Transverse colon (tissue), 4 donors: ENCODE results near the gene GPR89B.

Source experiments
- EP300 ChIP-seq: sonication (generic); formaldehyde crosslinking; IDR thresholded peaks from one replicate; pipeline ENCODE4 v1.6.1; 2017; ENCODE audit warnings: antibody characterized with exemption, low read depth
- POLR2AphosphoS5 ChIP-seq, 3 donors: sonication (generic); formaldehyde crosslinking; IDR thresholded peaks; one replicate each; pipeline ENCODE4 v1.6.1; 2016; ENCODE audit warnings: antibody characterized with exemption in 3 of 3
- TF ChIP-seq, protein P1 (sequence below), 5 experiments: fragments of 200-600 bp in 3 of 5; fragments of 450-650 bp in 2 of 5; sonication (generic) in 3 of 5; IDR thresholded peaks; 1 replicate in 2 of 5; 2 replicates in 3 of 5; pipeline ENCODE4 v1.5.1; 2016 to 2017; ENCODE audit warnings: antibody characterized with exemption in 5 of 5, inconsistent platforms in 3 of 5, mild to moderate bottlenecking in 2 of 5, moderate library complexity in 1 of 5

DNA sequence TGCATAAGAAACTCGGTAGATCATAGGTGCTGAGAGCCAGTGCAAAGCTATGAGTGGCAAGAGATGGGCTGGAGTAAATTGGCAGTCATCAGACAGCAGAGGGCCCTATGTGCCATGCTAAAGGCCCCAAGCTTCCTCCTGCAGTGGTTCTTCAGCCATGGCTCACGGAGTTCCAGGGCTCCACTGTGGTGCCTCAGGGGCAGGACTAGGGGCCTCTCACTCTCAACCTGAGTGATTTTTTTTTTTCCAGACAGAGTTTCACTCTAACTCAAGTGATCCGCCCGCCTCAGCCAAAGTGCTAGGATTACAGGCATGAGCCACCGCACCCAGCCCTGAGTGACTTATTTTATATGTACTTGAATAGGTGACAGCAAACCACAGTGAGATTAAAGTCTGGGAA, 36.0 kb upstream of the GPR89B start:
- TF ChIP-seq, protein P1, sequence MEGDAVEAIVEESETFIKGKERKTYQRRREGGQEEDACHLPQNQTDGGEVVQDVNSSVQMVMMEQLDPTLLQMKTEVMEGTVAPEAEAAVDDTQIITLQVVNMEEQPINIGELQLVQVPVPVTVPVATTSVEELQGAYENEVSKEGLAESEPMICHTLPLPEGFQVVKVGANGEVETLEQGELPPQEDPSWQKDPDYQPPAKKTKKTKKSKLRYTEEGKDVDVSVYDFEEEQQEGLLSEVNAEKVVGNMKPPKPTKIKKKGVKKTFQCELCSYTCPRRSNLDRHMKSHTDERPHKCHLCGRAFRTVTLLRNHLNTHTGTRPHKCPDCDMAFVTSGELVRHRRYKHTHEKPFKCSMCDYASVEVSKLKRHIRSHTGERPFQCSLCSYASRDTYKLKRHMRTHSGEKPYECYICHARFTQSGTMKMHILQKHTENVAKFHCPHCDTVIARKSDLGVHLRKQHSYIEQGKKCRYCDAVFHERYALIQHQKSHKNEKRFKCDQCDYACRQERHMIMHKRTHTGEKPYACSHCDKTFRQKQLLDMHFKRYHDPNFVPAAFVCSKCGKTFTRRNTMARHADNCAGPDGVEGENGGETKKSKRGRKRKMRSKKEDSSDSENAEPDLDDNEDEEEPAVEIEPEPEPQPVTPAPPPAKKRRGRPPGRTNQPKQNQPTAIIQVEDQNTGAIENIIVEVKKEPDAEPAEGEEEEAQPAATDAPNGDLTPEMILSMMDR (IDR thresholded peaks at IDR 0.05), result no peak
- no peak for TF ChIP-seq POLR2AphosphoS5 (IDR thresholded peaks at IDR 0.05)
- no peak for TF ChIP-seq EP300
